SK-N-SH (cell line): Measurements from ENCODE around the gene GYS2. TPM values are rescaled to one million over a fixed set of nuclear protein-coding genes. Genes with fewer than 3 reads are reported as not detected.
A peak's percentile ranks its signal among the peaks of the same experiment; 100 is the strongest.

Experiments used
- CTCF ChIA-PET: fragments of 300-600, 350-600 bp; formaldehyde crosslinking; extraction: SDS; loops from one replicate; lab custom pipeline; 2021; lab: Yijun Ruan, JAX
- POLR2A ChIA-PET: fragments of 350-600 bp; sonication (Branson Sonifier 250); formaldehyde crosslinking; extraction: SDS; loops from one replicate; lab custom pipeline; 2020; ENCODE audit warnings: antibody characterized with exemption, inconsistent platforms; lab: Yijun Ruan, JAX
- DNase-seq: peaks from one replicate; pipeline ENCODE4 v3.0.0; 2012
- H2AFZ ChIP-seq: fragments of 200-600 bp; sonication (generic); 2 replicates; pipeline ENCODE4 v1.8.1; 2016; ENCODE audit warnings: antibody characterized with exemption, mild to moderate bottlenecking, low read depth
- H3F3A ChIP-seq: fragments of 200-600 bp; sonication (generic); replicated peaks from 2 replicates; pipeline ENCODE3; 2016; ENCODE audit warnings: antibody characterized with exemption, mild to moderate bottlenecking; ENCODE audit not compliant: insufficient read depth
- H3K27ac ChIP-seq, 2 experiments: fragments of 200-500 bp in 1 of 2; fragments of 200-600 bp in 1 of 2; sonication (Bioruptor generic) in 1 of 2; sonication (generic), shearing (Covaris generic) in 1 of 2; 2 replicates each; pipeline versions ENCODE4 v1.5.1 to v1.6.1; 2014 to 2016; ENCODE audit warnings: low read depth in 2 of 2, inconsistent platforms in 1 of 2, low read length in 1 of 2, mild to moderate bottlenecking in 1 of 2, mixed read lengths in 1 of 2
- H3K27me3 ChIP-seq: fragments of 200-600 bp; sonication (generic), shearing (Covaris generic); 2 replicates; pipeline ENCODE4 v1.6.1; 2016; ENCODE audit warnings: mixed run types; ENCODE audit not compliant: insufficient read depth
- H3K36me3 ChIP-seq, 2 experiments: fragments of 200-500 bp in 1 of 2; fragments of 200-600 bp in 1 of 2; sonication (Bioruptor generic) in 1 of 2; sonication (generic) in 1 of 2; replicated peaks in 1 of 2; 2 replicates each; pipeline versions ENCODE3 to v1.5.1; 2014 to 2016; ENCODE audit warnings: low read length in 1 of 2, mild to moderate bottlenecking in 1 of 2; ENCODE audit not compliant: insufficient read depth in 2 of 2, control insufficient read depth in 1 of 2
- H3K4me1 ChIP-seq, 2 experiments: fragments of 200-500 bp in 1 of 2; fragments of 200-600 bp in 1 of 2; sonication (Bioruptor generic) in 1 of 2; sonication (generic), shearing (Covaris generic) in 1 of 2; 2 replicates each; pipeline versions ENCODE4 v1.5.1 to v1.6.1; 2014 to 2016; ENCODE audit warnings: low read depth in 1 of 2, low read length in 1 of 2, mixed run types in 1 of 2; ENCODE audit not compliant: insufficient read depth in 2 of 2, control insufficient read depth in 1 of 2
- H3K4me2 ChIP-seq: fragments of 200-600 bp; sonication (generic), shearing (Covaris generic); 2 replicates; pipeline ENCODE4 v1.6.1; 2017; ENCODE audit warnings: mixed run types
- H3K4me3 ChIP-seq, 2 experiments: fragments of 200-500 bp in 1 of 2; fragments of 200-600 bp in 1 of 2; sonication (Bioruptor generic) in 1 of 2; sonication (generic), shearing (Covaris generic) in 1 of 2; 2 replicates each; pipeline versions ENCODE4 v1.5.1 to v1.8.1; 2014 to 2016; ENCODE audit warnings: low read depth in 2 of 2, inconsistent platforms in 1 of 2, low read length in 1 of 2, mild to moderate bottlenecking in 1 of 2, mixed read lengths in 1 of 2, moderate library complexity in 1 of 2
- H3K79me2 ChIP-seq: fragments of 200-600 bp; sonication (generic); 2 replicates; pipeline ENCODE4 v1.8.1; 2017; ENCODE audit warnings: mild to moderate bottlenecking; ENCODE audit not compliant: insufficient read depth
- H3K9ac ChIP-seq: fragments of 200-600 bp; sonication (generic); 2 replicates; pipeline ENCODE4 v1.6.1; 2017; ENCODE audit warnings: mixed run types
- H3K9me2 ChIP-seq: fragments of 200-600 bp; sonication (generic); 2 replicates; pipeline ENCODE4 v1.6.1; 2017; ENCODE audit warnings: mixed run types
- H3K9me3 ChIP-seq: fragments of 200-600 bp; sonication (generic); 2 replicates; pipeline ENCODE4 v1.6.1; 2017; ENCODE audit warnings: mixed run types, mild to moderate bottlenecking, moderate library complexity
- H4K20me1 ChIP-seq: fragments of 200-600 bp; sonication (generic); 2 replicates; pipeline ENCODE4 v1.6.1; 2017; ENCODE audit warnings: mild to moderate bottlenecking, mixed run types; ENCODE audit not compliant: insufficient read depth
- CHD2 ChIP-seq: fragments of 150-350 bp; IDR thresholded peaks from 2 replicates; pipeline ENCODE4 v1.6.1; 2018; ENCODE audit warnings: low read length; ENCODE audit not compliant: partially characterized antibody
- EP300 ChIP-seq, 2 experiments: IDR thresholded peaks; 2 replicates each; pipeline versions ENCODE4 v1.4.0 to v1.6.1; 2012; ENCODE audit warnings: borderline replicate concordance in 1 of 2, low read depth in 1 of 2, low read length in 1 of 2
- EZH2phosphoT487 ChIP-seq: fragments of 200-600 bp; sonication (generic); IDR thresholded peaks from 2 replicates; pipeline ENCODE4 v1.6.1; 2017; ENCODE audit warnings: low read depth, mixed run types, mild to moderate bottlenecking, antibody characterized with exemption, moderate library complexity, borderline replicate concordance
- FOXJ3 ChIP-seq: sonication (generic); formaldehyde crosslinking; IDR thresholded peaks from 2 replicates; pipeline ENCODE4 v1.5.1; 2020; ENCODE audit warnings: mild to moderate bottlenecking, missing genetic modification reagents
- GABPA ChIP-seq: IDR thresholded peaks from 2 replicates; pipeline ENCODE4 v1.4.0; 2012; ENCODE audit warnings: low read depth, mild to moderate bottlenecking
- GATA2 ChIP-seq: sonication (generic); formaldehyde crosslinking; IDR thresholded peaks from 2 replicates; pipeline ENCODE4 v1.5.0; 2020; ENCODE audit warnings: mild to moderate bottlenecking, missing genetic modification reagents
- MXI1 ChIP-seq: IDR thresholded peaks from 2 replicates; pipeline ENCODE4 v1.6.1; 2012; ENCODE audit warnings: mild to moderate bottlenecking, low read depth, low read length, improper control_type of control experiment
- NFIC ChIP-seq: IDR thresholded peaks from 2 replicates; pipeline ENCODE4 v1.4.0; 2012; ENCODE audit warnings: borderline replicate concordance
- NRF1 ChIP-seq: IDR thresholded peaks from 2 replicates; pipeline ENCODE4 v1.6.1; 2012; ENCODE audit warnings: low read depth, mild to moderate bottlenecking, low read length
- POLR2AphosphoS5 ChIP-seq: IDR thresholded peaks from 2 replicates; pipeline ENCODE4 v1.6.1; 2012; ENCODE audit warnings: low read depth, low read length
- RAD21 ChIP-seq: IDR thresholded peaks from 2 replicates; pipeline ENCODE4 v1.6.1; 2012; ENCODE audit warnings: mild to moderate bottlenecking, low read length
- SIN3A ChIP-seq: IDR thresholded peaks from 2 replicates; pipeline ENCODE4 v1.6.1; 2012; ENCODE audit warnings: low read depth, mild to moderate bottlenecking, low read length, moderate library complexity, borderline replicate concordance
- SMC3 ChIP-seq: IDR thresholded peaks from 2 replicates; pipeline ENCODE4 v1.6.1; 2012; ENCODE audit warnings: low read depth, low read length, improper control_type of control experiment
- WGBS: methylation state at CpG from one replicate; pipeline ENCODE4 v1.1.6; 2017; ENCODE audit warnings: low lambda C conversion rate; 5-methylcytosine and 5-hydroxymethylcytosine counted together
- polyA plus RNA-seq, 3 experiments: library from polyadenylated mRNA; depleted of rRNA; stranded (reverse); fragments of >200 nt; gene quantifications; 2 replicates each; pipeline ENCODE4 v1.2.3, GENCODE V29; 2012
- TF ChIP-seq, protein P1 (sequence below): IDR thresholded peaks from 2 replicates; pipeline ENCODE4 v1.4.0; 2012; ENCODE audit warnings: low read depth, borderline replicate concordance
- TF ChIP-seq, protein P2 (sequence below): IDR thresholded peaks from 2 replicates; pipeline ENCODE4 v1.6.1; 2012; ENCODE audit warnings: mild to moderate bottlenecking, low read depth, low read length, moderate library complexity

Gene GYS2
- polyA plus RNA-seq, 1 of the 3 experiments (the other 2 are of a cell fraction) = not detected

DNA sequence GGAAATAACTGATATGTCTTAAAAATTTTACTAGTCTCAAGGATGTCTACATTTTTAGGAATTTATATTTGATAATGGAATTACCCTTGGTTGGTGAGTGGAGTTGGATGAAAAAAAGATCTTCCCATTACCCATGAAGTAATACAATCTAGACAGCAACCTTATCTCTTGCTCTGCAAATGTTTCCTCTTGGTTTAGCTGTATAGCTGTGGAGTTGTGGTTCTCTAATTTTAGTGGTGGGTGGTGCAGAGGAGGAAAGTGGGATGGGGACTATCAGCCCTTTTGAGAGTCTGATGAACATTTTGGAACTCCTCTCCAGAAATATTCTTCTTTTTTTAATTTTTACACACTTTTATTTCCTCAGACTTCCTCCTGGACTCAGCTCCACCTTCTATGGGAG is 61.5 kb downstream of the GYS2 start:
- no peaks in the 10 kb centered on the region for H4K20me1 ChIP-seq
- H3K36me3 ChIP-seq = no peaks in the 10 kb centered on the region
- no peak overlapping the region for H3K4me2 ChIP-seq
- H3K9ac ChIP-seq = no peak overlapping the region
- H3K27me3 ChIP-seq = peaks cover 9% of the 10 kb centered on the region; the same call in 1 of the 2 replicates
- no peak overlapping the region for H2AFZ ChIP-seq
- no peaks in the 10 kb centered on the region for H3K79me2 ChIP-seq
- no peak for DNase-seq
- no peaks in the 10 kb centered on the region for H3F3A ChIP-seq
- no peaks in the 10 kb centered on the region for H3K4me1 ChIP-seq
- H3K9me3 ChIP-seq = no peaks in the 10 kb centered on the region
- ChIA-PET POLR2A (no interaction called here), CTCF (interaction anchor here (0.8 kb wide), 1 partner anchor 12 kb away, joined by 3 read pairs; no protein-coding TSS in a partner anchor)
- TF ChIP-seq EZH2phosphoT487 = no peak
- TF ChIP-seq FOXJ3 (CRISPR knock-in tag) = no peak
- TF ChIP-seq POLR2AphosphoS5 = no peak
- no peak for TF ChIP-seq RAD21
- no peak for TF ChIP-seq SMC3
- TF ChIP-seq CHD2 = no peak
- TF ChIP-seq SIN3A = no peak
- H3K4me3 ChIP-seq = no peak overlapping the region
- no peaks in the 10 kb centered on the region for H3K9me2 ChIP-seq
- H3K27ac ChIP-seq = no peak overlapping the region

DNA sequence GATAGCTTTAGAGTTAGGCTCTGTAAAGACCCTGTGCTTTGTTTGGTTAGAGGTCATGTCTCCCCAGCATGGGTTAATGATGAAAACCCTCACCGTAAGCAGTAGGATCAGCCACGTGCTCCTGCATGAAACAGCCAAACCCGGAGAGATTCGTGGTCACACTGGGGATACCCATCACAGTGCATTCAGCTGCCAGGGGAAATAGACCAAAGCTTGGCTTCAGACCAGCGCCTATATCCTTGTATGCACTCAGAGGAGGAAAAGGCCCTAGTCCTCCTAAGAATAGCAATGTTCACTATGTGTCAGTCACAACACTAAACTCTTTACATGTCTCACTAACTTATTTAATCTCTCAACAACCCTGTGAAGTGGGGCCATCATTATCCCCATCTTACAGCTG is 62.2 kb downstream of the GYS2 start:
- 19% methylated on average over 5 of the region's 5 CpGs for WGBS
- no peak overlapping the region for H3K27ac ChIP-seq
- H3K9me2 ChIP-seq = no peaks in the 10 kb centered on the region
- H3F3A ChIP-seq = no peaks in the 10 kb centered on the region
- H3K36me3 ChIP-seq = no peaks in the 10 kb centered on the region
- no peaks in the 10 kb centered on the region for H3K79me2 ChIP-seq
- no peak for TF ChIP-seq CHD2
- H3K4me3 ChIP-seq = no peak overlapping the region
- H3K27me3 ChIP-seq = peaks cover 9% of the 10 kb centered on the region; the same call in 1 of the 2 replicates
- no peaks in the 10 kb centered on the region for H3K4me1 ChIP-seq
- no peaks in the 10 kb centered on the region for H4K20me1 ChIP-seq
- no peak overlapping the region for H2AFZ ChIP-seq
- DNase-seq = no peak
- H3K9ac ChIP-seq = no peak overlapping the region
- CTCF ChIA-PET = interaction anchor here (0.8 to 1.9 kb wide), 3 partner anchors 11 to 138 kb away, joined by 3 to 9 read pairs (median 4); no protein-coding TSS in a partner anchor
- H3K9me3 ChIP-seq = no peaks in the 10 kb centered on the region
- POLR2A ChIA-PET = no interaction called here
- no peak overlapping the region for H3K4me2 ChIP-seq

DNA sequence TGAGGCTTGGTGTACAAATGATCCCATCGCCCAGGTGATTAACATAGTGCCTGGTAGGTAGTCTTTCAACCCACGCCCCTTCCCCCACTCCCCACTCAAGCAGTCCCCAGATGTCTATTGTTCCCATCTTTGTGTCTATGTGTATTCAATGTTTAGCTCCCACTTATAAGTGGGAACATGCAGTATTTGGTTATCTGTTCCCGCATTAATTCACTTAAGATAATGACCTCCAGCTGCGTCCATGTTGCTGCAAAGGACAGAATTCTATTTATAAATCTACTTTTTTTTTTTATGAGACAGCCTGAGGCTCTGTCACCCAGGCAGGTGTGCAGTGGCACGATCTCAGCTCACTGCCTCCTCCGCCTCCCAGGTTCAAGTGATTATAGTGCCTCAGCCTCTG is 62.9 kb downstream of the GYS2 start:
- ChIA-PET CTCF (interaction anchor here (1.2 to 1.9 kb wide), 2 partner anchors 12 to 139 kb away, joined by 4 to 9 read pairs; no protein-coding TSS in a partner anchor), POLR2A (no interaction called here)
- Histone ChIP-seq H4K20me1 (no peaks in the 10 kb centered on the region), H3K9ac (no peak overlapping the region), H2AFZ (no peak overlapping the region), H3K9me3 (no peaks in the 10 kb centered on the region), H3K27me3 (peaks cover 9% of the 10 kb centered on the region; the same call in 1 of the 2 replicates), H3K4me1 (no peaks in the 10 kb centered on the region), H3K79me2 (no peaks in the 10 kb centered on the region), H3K9me2 (no peaks in the 10 kb centered on the region), H3K27ac (no peak overlapping the region), H3F3A (no peaks in the 10 kb centered on the region), H3K4me2 (no peak overlapping the region), H3K36me3 (no peaks in the 10 kb centered on the region)
- DNase-seq = no peak
- 15% methylated on average over 6 of the region's 6 CpGs for WGBS
- TF ChIP-seq, protein P1, sequence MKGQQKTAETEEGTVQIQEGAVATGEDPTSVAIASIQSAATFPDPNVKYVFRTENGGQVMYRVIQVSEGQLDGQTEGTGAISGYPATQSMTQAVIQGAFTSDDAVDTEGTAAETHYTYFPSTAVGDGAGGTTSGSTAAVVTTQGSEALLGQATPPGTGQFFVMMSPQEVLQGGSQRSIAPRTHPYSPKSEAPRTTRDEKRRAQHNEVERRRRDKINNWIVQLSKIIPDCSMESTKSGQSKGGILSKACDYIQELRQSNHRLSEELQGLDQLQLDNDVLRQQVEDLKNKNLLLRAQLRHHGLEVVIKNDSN = no peak
- TF ChIP-seq MXI1 (no peak), SMC3 (no peak), NFIC (no peak), EZH2phosphoT487 (no peak), GABPA (no peak), GATA2 (peak; percentile 24; the same call in 1 of the 2 replicates), EP300 (IDR thresholded peaks at IDR 0.05; ENCODE audit: borderline replicate concordance in 1 of 2, low read depth in 1 of 2, low read length in 1 of 2) (peak in 1 of 2 experiments; percentile 37; a peak in 1 of 4 replicates), FOXJ3 (CRISPR knock-in tag) (no peak), NRF1 (no peak)
- TF ChIP-seq, protein P2, sequence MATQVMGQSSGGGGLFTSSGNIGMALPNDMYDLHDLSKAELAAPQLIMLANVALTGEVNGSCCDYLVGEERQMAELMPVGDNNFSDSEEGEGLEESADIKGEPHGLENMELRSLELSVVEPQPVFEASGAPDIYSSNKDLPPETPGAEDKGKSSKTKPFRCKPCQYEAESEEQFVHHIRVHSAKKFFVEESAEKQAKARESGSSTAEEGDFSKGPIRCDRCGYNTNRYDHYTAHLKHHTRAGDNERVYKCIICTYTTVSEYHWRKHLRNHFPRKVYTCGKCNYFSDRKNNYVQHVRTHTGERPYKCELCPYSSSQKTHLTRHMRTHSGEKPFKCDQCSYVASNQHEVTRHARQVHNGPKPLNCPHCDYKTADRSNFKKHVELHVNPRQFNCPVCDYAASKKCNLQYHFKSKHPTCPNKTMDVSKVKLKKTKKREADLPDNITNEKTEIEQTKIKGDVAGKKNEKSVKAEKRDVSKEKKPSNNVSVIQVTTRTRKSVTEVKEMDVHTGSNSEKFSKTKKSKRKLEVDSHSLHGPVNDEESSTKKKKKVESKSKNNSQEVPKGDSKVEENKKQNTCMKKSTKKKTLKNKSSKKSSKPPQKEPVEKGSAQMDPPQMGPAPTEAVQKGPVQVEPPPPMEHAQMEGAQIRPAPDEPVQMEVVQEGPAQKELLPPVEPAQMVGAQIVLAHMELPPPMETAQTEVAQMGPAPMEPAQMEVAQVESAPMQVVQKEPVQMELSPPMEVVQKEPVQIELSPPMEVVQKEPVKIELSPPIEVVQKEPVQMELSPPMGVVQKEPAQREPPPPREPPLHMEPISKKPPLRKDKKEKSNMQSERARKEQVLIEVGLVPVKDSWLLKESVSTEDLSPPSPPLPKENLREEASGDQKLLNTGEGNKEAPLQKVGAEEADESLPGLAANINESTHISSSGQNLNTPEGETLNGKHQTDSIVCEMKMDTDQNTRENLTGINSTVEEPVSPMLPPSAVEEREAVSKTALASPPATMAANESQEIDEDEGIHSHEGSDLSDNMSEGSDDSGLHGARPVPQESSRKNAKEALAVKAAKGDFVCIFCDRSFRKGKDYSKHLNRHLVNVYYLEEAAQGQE = no peak
- TF ChIP-seq, all 33 proteins: peak for 2
- H3K4me3 ChIP-seq = no peak overlapping the region
